ENCODE data around the gene BTBD10. TPM values are rescaled to one million over a fixed set of nuclear protein-coding genes. Genes with fewer than 3 reads are reported as not detected.

Gene BTBD10
- total and polyA plus RNA-seq, 2 of the 13 experiments (the other 11 are each of a cell fraction or from before 2014, with no cell fraction given), result 9.8 to 26.6 TPM

DNA sequence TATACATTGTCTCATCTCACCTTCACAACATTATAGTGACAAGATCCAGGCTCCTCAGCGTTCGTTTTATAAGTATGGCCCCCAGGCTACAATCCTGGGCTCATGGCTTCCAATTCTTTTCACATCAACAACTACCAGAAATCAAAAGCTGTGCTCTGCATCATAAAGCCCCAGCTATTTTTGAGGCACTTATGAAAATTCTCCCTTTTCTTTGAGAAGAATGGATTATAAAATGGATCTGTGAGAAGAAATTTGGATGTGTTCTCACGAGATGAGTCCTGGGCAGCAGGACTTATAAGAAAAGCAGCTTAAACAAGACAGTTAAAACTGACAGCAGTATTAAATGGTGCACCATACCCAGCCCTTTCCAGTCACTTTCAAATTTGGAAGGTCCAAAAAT, 80.3 kb downstream of the BTBD10 start:
- no peaks in the 10 kb centered on the region for H3K27me3 ChIP-seq (ENCODE audit: control insufficient read depth in 1 of 2, insufficient read depth in 2 of 2, low read length in 2 of 2)
- ATAC-seq, result no peak
- H3K79me2 ChIP-seq (ENCODE audit: insufficient read depth, low read length), result no peaks in the 10 kb centered on the region
- H3K4me1 ChIP-seq (ENCODE audit: insufficient read depth, low read length), result peaks cover 7% of the 10 kb centered on the region; the same call in 1 of the 2 replicates
- WGBS (ENCODE audit: low lambda C conversion rate), result 94% methylated on average over 3 of the region's 3 CpGs
- DNase-seq (ENCODE audit: low spot score), result no peak
- H3K4me3 ChIP-seq (replicated peaks in 1 of 3; ENCODE audit: insufficient read depth in 1 of 3, low read depth in 2 of 3, low read length in 3 of 3), result no peak overlapping the region
- no peak overlapping the region for H2AFZ ChIP-seq (ENCODE audit: low read length)
- POLR2A ChIA-PET, result no interaction called here
- H4K20me1 ChIP-seq (ENCODE audit: insufficient read depth, low read length), result no peaks in the 10 kb centered on the region
- in situ Hi-C loops (cut with HindIII; ENCODE audit: extremely low pct_ligation_motif_present, low pct_unique_long_range_greater_than_20kb), result no loop called here
- FAIRE-seq, result no peak
- no peak for TF ChIP-seq SAFB2 (CRISPR knock-in tag; IDR thresholded peaks at IDR 0.05; ENCODE audit: borderline replicate concordance, low read depth)
- no peak for TF ChIP-seq ZBTB8A (CRISPR knock-in tag; IDR thresholded peaks at IDR 0.05; ENCODE audit: borderline replicate concordance, low read depth)
- TF ChIP-seq, protein P1, sequence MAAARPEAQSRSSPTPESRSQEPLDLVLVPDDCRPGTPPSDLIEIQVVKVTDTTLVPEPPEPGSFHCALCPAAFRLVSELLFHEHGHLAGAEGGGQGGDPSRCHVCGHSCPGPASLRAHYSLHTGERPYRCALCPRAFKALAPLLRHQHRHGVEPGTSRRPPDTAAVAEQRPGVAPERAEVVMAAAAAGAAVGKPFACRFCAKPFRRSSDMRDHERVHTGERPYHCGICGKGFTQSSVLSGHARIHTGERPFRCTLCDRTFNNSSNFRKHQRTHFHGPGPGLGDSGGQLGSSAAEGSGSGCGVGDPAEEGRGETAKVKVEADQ (CRISPR knock-in tag; IDR thresholded peaks at IDR 0.05; ENCODE audit: borderline replicate concordance), result no peak
- no peak for TF ChIP-seq DMAP1 (CRISPR knock-in tag; IDR thresholded peaks at IDR 0.05)
- TF ChIP-seq ZFP36L2 (CRISPR knock-in tag; IDR thresholded peaks at IDR 0.05), result no peak
- no peak for TF ChIP-seq CENPX (CRISPR knock-in tag; IDR thresholded peaks at IDR 0.05)
- no peak for TF ChIP-seq TP53 (CRISPR knock-in tag; conservative IDR thresholded peaks at IDR 0.05)
- no peak for TF ChIP-seq HES4 (CRISPR knock-in tag; IDR thresholded peaks at IDR 0.05; ENCODE audit: borderline replicate concordance)
- H3K9ac ChIP-seq (ENCODE audit: insufficient read depth, low read depth, low read length), result no peak overlapping the region
- no peak overlapping the region for H3K27ac ChIP-seq (ENCODE audit: extremely low read length, insufficient read depth, low read length)
- no peaks in the 10 kb centered on the region for H3K9me3 ChIP-seq (ENCODE audit: low read length)
- no TSS peak for BruUV-seq (replicated peaks)
- no peaks in the 10 kb centered on the region; a peak in 1 of 5 replicates for H3K36me3 ChIP-seq (replicated peaks in 1 of 2; ENCODE audit: control insufficient read depth in 1 of 2, insufficient read depth in 2 of 2, low read length in 2 of 2)
- no peak overlapping the region for H3K4me2 ChIP-seq (ENCODE audit: low read depth, low read length)
- CTCF ChIA-PET (ENCODE audit: low intra/inter-chr PET ratio, low total read pairs), result no interaction called here
- intact Hi-C loops (cut with micrococcal nuclease; ENCODE audit: unreplicated experiment), result no loop called here

DNA sequence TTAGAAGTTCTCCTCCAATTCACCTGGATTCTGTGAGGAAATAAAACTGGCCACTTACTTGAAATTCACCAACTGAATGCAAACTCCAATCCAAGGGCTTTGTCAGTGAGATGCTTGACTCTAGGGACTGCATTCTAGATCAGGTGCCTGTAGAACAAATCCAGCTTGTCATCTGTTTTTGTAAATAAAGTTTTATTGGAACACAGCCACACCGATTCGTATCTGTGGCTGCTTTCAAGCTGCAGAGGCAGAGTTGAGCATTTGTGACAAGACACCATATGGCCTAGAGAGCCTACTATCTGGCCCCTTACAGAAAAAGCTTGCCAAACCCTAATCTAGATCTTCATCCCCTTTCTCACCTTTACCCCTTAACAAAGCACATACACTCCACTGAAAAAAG, 82.3 kb downstream of the BTBD10 start:
- no peak overlapping the region for H2AFZ ChIP-seq (ENCODE audit: low read length)
- WGBS (ENCODE audit: low lambda C conversion rate), result 100% methylated on average over 2 of the region's 2 CpGs
- no peaks in the 10 kb centered on the region for H3K79me2 ChIP-seq (ENCODE audit: insufficient read depth, low read length)
- POLR2A ChIA-PET, result no interaction called here
- CTCF ChIA-PET (ENCODE audit: low intra/inter-chr PET ratio, low total read pairs), result no interaction called here
- no TSS peak for BruUV-seq (replicated peaks)
- no peak overlapping the region for H3K4me2 ChIP-seq (ENCODE audit: low read depth, low read length)
- H3K27me3 ChIP-seq (ENCODE audit: control insufficient read depth in 1 of 2, insufficient read depth in 2 of 2, low read length in 2 of 2), result no peaks in the 10 kb centered on the region
- intact Hi-C loops (cut with micrococcal nuclease; ENCODE audit: unreplicated experiment), result no loop called here
- FAIRE-seq, result no peak
- H3K9ac ChIP-seq (ENCODE audit: insufficient read depth, low read depth, low read length), result no peak overlapping the region
- in situ Hi-C loops (cut with HindIII; ENCODE audit: extremely low pct_ligation_motif_present, low pct_unique_long_range_greater_than_20kb), result no loop called here
- H4K20me1 ChIP-seq (ENCODE audit: insufficient read depth, low read length), result no peaks in the 10 kb centered on the region
- H3K4me1 ChIP-seq (ENCODE audit: insufficient read depth, low read length), result no peaks in the 10 kb centered on the region
- no peaks in the 10 kb centered on the region; a peak in 1 of 5 replicates for H3K36me3 ChIP-seq (replicated peaks in 1 of 2; ENCODE audit: control insufficient read depth in 1 of 2, insufficient read depth in 2 of 2, low read length in 2 of 2)
- no peak for ATAC-seq
- H3K4me3 ChIP-seq (replicated peaks in 1 of 3; ENCODE audit: insufficient read depth in 1 of 3, low read depth in 2 of 3, low read length in 3 of 3), result no peak overlapping the region
- no peak overlapping the region for H3K27ac ChIP-seq (ENCODE audit: extremely low read length, insufficient read depth, low read length)
- no peak for DNase-seq (ENCODE audit: low spot score)
- no peaks in the 10 kb centered on the region for H3K9me3 ChIP-seq (ENCODE audit: low read length)
- no peak for TF ChIP-seq SNAPC2 (CRISPR knock-in tag; IDR thresholded peaks at IDR 0.05)
- TF ChIP-seq, protein P2, sequence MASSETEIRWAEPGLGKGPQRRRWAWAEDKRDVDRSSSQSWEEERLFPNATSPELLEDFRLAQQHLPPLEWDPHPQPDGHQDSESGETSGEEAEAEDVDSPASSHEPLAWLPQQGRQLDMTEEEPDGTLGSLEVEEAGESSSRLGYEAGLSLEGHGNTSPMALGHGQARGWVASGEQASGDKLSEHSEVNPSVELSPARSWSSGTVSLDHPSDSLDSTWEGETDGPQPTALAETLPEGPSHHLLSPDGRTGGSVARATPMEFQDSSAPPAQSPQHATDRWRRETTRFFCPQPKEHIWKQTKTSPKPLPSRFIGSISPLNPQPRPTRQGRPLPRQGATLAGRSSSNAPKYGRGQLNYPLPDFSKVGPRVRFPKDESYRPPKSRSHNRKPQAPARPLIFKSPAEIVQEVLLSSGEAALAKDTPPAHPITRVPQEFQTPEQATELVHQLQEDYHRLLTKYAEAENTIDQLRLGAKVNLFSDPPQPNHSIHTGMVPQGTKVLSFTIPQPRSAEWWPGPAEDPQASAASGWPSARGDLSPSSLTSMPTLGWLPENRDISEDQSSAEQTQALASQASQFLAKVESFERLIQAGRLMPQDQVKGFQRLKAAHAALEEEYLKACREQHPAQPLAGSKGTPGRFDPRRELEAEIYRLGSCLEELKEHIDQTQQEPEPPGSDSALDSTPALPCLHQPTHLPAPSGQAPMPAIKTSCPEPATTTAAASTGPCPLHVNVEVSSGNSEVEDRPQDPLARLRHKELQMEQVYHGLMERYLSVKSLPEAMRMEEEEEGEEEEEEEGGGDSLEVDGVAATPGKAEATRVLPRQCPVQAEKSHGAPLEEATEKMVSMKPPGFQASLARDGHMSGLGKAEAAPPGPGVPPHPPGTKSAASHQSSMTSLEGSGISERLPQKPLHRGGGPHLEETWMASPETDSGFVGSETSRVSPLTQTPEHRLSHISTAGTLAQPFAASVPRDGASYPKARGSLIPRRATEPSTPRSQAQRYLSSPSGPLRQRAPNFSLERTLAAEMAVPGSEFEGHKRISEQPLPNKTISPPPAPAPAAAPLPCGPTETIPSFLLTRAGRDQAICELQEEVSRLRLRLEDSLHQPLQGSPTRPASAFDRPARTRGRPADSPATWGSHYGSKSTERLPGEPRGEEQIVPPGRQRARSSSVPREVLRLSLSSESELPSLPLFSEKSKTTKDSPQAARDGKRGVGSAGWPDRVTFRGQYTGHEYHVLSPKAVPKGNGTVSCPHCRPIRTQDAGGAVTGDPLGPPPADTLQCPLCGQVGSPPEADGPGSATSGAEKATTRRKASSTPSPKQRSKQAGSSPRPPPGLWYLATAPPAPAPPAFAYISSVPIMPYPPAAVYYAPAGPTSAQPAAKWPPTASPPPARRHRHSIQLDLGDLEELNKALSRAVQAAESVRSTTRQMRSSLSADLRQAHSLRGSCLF (CRISPR knock-in tag; IDR thresholded peaks at IDR 0.05; ENCODE audit: borderline replicate concordance), result no peak
- TF ChIP-seq, protein P3, sequence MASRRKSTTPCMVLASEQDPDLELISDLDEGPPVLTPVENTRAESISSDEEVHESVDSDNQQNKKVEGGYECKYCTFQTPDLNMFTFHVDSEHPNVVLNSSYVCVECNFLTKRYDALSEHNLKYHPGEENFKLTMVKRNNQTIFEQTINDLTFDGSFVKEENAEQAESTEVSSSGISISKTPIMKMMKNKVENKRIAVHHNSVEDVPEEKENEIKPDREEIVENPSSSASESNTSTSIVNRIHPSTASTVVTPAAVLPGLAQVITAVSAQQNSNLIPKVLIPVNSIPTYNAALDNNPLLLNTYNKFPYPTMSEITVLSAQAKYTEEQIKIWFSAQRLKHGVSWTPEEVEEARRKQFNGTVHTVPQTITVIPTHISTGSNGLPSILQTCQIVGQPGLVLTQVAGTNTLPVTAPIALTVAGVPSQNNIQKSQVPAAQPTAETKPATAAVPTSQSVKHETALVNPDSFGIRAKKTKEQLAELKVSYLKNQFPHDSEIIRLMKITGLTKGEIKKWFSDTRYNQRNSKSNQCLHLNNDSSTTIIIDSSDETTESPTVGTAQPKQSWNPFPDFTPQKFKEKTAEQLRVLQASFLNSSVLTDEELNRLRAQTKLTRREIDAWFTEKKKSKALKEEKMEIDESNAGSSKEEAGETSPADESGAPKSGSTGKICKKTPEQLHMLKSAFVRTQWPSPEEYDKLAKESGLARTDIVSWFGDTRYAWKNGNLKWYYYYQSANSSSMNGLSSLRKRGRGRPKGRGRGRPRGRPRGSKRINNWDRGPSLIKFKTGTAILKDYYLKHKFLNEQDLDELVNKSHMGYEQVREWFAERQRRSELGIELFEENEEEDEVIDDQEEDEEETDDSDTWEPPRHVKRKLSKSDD (CRISPR knock-in tag; IDR thresholded peaks at IDR 0.05; ENCODE audit: low read depth), result no peak

Data from HepG2 (cell line).